ENCODE measurements around the gene HAUS8. TPM values are rescaled to one million over a fixed set of nuclear protein-coding genes. Genes with fewer than 3 reads are reported as not detected.
"Not testable (repeated sequence)": the region's sequence is repeated elsewhere in the genome, so short reads cannot be mapped to it uniquely, and the experiment has no call there.

The HAUS8 gene
- total RNA-seq, 1 donor from 2014 or later = 9.9 TPM

DNA sequence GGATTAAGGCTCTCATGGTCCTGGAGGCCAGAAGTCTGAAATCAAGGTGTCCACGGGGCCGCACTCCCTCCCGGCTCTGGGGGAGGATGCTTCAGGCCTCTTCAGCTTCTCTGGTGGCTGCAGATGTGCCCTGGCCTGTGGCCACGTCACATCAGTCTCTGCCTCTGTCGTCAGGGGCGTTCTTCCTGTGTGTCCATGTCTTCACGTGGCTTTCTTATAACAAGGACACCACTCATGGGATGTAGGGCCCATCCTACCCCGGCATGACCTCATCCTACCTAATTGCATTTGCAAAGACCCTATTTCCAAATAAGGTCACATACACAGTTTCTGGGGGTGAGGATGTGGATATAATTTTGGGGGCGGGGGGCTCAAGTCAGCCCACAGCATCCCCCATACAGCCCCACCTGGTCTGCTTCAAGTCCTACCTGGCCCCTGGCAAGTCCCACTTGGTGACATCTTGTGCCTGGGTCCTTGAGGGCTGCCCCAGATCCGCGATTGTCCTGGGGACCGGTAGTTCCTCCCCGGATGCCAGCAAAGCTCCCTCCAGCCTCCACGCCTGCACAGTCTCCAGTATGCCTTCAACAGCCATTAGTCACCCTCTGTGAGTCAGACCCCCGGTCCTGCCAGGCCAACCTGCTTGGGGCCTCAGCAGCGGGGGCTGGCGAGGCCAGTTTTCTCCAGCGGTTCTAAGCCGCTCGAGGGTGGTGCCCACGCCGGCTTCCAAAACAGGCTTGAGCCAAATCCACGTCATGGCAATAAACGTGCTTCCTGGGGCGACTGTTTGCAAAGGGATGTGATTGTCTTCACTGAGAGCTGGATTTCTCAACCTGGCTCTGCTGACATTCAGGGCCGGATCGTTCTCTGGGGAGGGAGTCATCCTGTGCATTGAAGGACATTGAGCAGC is 32.5 kb upstream of the HAUS8 start:
- H3K36me3 ChIP-seq (ENCODE audit: control insufficient read depth, insufficient read depth, low read length) = no peaks in the 10 kb centered on the region
- TF ChIP-seq, protein P1, sequence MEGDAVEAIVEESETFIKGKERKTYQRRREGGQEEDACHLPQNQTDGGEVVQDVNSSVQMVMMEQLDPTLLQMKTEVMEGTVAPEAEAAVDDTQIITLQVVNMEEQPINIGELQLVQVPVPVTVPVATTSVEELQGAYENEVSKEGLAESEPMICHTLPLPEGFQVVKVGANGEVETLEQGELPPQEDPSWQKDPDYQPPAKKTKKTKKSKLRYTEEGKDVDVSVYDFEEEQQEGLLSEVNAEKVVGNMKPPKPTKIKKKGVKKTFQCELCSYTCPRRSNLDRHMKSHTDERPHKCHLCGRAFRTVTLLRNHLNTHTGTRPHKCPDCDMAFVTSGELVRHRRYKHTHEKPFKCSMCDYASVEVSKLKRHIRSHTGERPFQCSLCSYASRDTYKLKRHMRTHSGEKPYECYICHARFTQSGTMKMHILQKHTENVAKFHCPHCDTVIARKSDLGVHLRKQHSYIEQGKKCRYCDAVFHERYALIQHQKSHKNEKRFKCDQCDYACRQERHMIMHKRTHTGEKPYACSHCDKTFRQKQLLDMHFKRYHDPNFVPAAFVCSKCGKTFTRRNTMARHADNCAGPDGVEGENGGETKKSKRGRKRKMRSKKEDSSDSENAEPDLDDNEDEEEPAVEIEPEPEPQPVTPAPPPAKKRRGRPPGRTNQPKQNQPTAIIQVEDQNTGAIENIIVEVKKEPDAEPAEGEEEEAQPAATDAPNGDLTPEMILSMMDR (IDR thresholded peaks at IDR 0.05; ENCODE audit: insufficient read depth, low read length, poor library complexity, severe bottlenecking) = no peak
- H3K27me3 ChIP-seq (ENCODE audit: control insufficient read depth, insufficient read depth, low read length) = no peaks in the 10 kb centered on the region
- peak; percentile 84 for DNase-seq (ENCODE audit: low read depth)
- H3K4me3 ChIP-seq (ENCODE audit: low read depth, low read length) = no peak overlapping the region

DNA sequence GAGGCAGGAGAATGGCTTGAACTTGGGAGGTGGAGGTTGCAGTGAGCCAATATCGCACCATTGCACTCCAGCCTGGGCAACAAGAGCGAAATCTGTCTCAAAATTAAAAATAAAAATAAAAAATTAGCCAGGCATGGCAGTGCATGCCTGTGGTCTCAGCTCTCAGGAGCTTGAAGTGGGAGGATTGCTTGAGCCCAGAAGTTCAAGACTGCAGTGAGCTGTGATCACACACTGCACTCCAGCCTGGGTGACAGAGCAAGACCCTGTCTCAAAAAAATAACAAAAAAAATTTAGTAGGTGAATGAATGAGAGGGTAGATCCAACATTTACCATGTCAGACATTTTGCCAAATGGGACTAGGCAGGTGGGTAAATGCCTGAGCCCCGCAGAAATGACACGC is 31.7 kb upstream of the HAUS8 start:
- not testable (repeated sequence) for H3K27me3 ChIP-seq (ENCODE audit: control insufficient read depth, insufficient read depth, low read length); DNase-seq (ENCODE audit: low read depth); H3K36me3 ChIP-seq (ENCODE audit: control insufficient read depth, insufficient read depth, low read length); H3K4me3 ChIP-seq (ENCODE audit: low read depth, low read length)

DNA sequence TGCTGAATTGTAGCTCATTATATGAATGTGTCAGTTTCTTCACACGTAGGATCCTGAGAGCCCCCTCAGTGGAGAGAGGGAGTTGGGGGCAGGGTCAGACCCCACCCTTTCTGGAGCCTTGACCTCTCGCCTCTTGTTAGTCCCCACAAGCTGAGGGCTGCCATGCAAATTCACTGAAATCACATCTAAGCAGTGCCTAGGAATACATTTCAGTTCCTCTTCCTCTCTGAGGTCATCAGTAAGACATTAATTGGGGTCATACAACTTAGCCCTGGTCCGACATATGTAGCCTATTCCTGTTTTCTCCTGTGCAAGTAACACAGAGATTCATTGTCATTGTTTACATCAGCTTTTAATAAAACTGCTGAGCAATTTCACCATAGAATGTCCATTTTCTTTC is 30.3 kb upstream of the HAUS8 start:
- H3K4me3 ChIP-seq (ENCODE audit: low read depth, low read length) = no peak overlapping the region
- H3K36me3 ChIP-seq (ENCODE audit: control insufficient read depth, insufficient read depth, low read length) = peaks cover 2% of the 10 kb centered on the region
- TF ChIP-seq, protein P1 (IDR thresholded peaks at IDR 0.05; ENCODE audit: insufficient read depth, low read length, poor library complexity, severe bottlenecking) = no peak
- no peaks in the 10 kb centered on the region for H3K27me3 ChIP-seq (ENCODE audit: control insufficient read depth, insufficient read depth, low read length)
- no peak for DNase-seq (ENCODE audit: low read depth)

DNA sequence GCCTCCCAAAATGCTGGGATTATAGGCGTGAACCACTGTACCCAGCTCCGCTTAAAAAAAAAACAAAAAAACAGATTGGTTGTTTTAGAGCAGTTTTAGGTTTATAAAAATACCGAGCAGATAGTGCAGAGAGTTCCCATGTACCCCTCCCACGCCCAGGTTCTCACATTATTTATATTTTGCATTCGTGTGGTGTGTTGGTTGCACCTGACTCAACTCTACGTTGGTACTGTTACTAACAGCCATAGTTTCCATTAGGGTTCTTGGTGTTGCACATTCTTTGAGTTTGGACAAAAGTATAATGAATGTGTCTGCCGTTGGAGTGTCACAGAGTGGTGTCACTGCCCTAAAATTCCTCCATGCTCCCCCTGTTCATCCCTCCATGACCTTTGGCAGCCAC is 29.4 kb upstream of the HAUS8 start:
- TF ChIP-seq, protein P1 (IDR thresholded peaks at IDR 0.05; ENCODE audit: insufficient read depth, low read length, poor library complexity, severe bottlenecking) = no peak
- H3K27me3 ChIP-seq (ENCODE audit: control insufficient read depth, insufficient read depth, low read length) = no peaks in the 10 kb centered on the region
- DNase-seq (ENCODE audit: low read depth) = no peak
- peaks cover 2% of the 10 kb centered on the region for H3K36me3 ChIP-seq (ENCODE audit: control insufficient read depth, insufficient read depth, low read length)
- H3K4me3 ChIP-seq (ENCODE audit: low read depth, low read length) = no peak overlapping the region

DNA sequence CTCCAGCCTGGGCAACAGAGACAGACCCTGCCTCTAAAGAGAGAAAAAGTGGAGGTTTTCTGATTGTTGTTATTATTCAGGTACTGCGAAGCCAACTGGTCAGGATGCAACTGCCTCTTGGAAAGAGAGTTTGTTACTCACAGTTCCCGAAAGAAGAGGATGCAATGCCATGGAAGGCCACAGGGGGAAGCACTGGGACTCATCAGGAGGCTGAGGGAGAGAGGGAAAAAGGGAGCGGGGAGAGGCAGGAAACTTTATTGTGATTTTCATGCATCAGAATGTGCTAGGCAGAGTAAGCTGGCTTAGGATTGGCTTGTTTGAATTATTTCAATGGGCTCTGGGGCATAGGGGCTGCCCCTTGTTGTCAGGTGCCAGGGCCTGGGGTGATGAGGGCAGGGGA is 27.9 kb upstream of the HAUS8 start:
- no peak for DNase-seq (ENCODE audit: low read depth)
- H3K27me3 ChIP-seq (ENCODE audit: control insufficient read depth, insufficient read depth, low read length) = no peaks in the 10 kb centered on the region
- no peak overlapping the region for H3K4me3 ChIP-seq (ENCODE audit: low read depth, low read length)
- TF ChIP-seq, protein P1 (IDR thresholded peaks at IDR 0.05; ENCODE audit: insufficient read depth, low read length, poor library complexity, severe bottlenecking) = peak; percentile 60
- peaks cover 2% of the 10 kb centered on the region for H3K36me3 ChIP-seq (ENCODE audit: control insufficient read depth, insufficient read depth, low read length)

DNA sequence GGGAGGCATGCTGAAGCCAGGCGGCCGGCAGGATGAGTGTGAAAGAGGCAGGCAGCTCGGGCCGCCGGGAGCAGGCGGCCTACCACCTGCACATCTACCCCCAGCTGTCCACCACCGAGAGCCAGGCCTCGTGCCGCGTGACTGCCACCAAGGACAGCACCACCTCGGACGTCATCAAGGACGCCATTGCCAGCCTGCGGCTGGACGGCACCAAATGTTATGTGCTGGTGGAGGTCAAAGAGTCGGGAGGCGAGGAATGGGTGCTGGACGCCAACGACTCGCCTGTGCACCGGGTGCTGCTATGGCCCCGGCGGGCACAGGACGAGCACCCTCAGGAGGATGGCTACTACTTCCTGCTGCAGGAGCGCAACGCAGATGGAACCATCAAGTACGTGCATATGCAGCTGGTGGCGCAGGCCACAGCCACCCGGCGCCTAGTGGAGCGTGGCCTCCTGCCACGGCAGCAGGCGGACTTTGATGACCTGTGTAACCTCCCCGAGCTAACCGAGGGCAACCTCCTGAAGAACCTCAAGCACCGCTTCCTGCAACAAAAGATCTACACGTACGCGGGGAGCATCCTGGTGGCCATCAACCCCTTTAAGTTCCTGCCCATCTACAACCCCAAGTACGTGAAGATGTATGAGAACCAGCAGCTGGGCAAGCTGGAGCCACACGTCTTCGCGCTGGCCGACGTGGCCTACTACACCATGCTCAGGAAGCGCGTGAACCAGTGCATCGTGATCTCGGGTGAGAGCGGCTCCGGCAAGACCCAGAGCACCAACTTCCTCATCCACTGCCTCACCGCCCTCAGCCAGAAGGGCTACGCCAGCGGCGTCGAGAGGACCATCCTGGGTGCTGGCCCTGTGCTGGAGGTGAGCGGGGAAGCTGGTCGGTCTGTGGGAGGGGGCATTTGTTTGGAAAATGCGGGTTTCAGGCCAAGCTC is 26.7 kb upstream of the HAUS8 start:
- Histone ChIP-seq H3K4me3 (ENCODE audit: low read depth, low read length) (no peak overlapping the region), H3K36me3 (ENCODE audit: control insufficient read depth, insufficient read depth, low read length) (peaks cover 2% of the 10 kb centered on the region), H3K27me3 (ENCODE audit: control insufficient read depth, insufficient read depth, low read length) (no peaks in the 10 kb centered on the region)
- TF ChIP-seq, protein P1 (IDR thresholded peaks at IDR 0.05; ENCODE audit: insufficient read depth, low read length, poor library complexity, severe bottlenecking) = no peak
- DNase-seq (ENCODE audit: low read depth) = no peak

Measured in kidney epithelial cell (primary cell).